Mesenteric fat pad (tissue), 1 donor: ENCODE data around the gene OR51I2. TPM values are rescaled to one million over a fixed set of nuclear protein-coding genes. Genes with fewer than 3 reads are reported as not detected.

Experiments used
- DNase-seq: peaks from one replicate; pipeline ENCODE4 v3.0.0-alpha.2; 2020; ENCODE audit warnings: low spot score
- long read RNA-seq: library from polyadenylated mRNA; unstranded; transcript quantifications from one replicate; pipeline ENCODE4 v2.0.0, GENCODE V29; 2020
- total RNA-seq: library from RNA; stranded (reverse); fragmentation: NEBNext Ultra II Directional; extraction: Animal tissue kit (Norgen Biotek cat#: 25700); gene quantifications from one replicate; pipeline ENCODE4 v1.2.1, GENCODE V29; 2021
- donor health status: DM: yes; HTN: yes; CAD: no.

OR51I2 gene, protein sequence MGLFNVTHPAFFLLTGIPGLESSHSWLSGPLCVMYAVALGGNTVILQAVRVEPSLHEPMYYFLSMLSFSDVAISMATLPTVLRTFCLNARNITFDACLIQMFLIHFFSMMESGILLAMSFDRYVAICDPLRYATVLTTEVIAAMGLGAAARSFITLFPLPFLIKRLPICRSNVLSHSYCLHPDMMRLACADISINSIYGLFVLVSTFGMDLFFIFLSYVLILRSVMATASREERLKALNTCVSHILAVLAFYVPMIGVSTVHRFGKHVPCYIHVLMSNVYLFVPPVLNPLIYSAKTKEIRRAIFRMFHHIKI
- total RNA-seq: not detected
- long read RNA-seq: 0 reads

DNA sequence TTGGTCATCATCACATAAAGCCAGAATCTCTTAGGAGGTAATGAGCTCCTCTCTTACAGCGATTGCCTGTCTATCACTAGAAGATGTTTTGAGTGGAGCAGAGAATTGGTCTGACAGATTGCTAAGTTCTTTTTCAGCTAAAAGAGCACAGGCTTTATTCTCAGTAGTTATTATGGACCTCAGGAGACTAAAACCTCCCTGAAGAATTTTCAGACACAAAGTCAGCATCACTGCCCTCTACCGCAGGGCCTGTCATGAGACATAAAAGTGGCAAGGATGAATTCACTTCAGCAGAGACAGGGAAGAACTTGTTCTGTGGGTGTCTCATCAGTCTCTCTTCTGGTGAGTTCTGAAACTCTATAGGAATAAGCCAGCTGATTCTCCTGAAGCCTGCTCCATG is at the start of gene OR51I2:
OR51I2 (plus strand) TSS at position 301 of the 400 bp plus-strand sequence. CDS start 4,166 bp downstream, outside the sequence.
- no peak for DNase-seq

DNA sequence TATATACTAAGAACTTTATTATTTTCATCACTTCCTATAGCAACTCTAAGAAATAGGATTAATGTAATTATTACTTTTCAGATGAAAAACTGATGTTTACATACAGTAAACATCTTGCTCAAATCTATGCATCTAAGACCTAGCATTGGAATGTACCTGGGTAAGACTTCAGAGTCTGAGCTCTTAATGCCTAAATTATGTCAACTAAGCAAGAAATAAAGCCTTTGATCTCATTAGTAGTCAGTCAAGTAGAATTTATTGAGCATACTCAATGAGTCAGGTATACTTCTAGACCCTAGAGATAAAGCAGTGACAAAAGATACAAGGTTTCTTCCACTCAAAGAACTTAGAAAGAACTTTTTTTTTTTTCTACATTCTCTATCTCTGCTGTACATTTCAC is 44.0 kb upstream of the OR51I2 start:
- DNase-seq: no peak

DNA sequence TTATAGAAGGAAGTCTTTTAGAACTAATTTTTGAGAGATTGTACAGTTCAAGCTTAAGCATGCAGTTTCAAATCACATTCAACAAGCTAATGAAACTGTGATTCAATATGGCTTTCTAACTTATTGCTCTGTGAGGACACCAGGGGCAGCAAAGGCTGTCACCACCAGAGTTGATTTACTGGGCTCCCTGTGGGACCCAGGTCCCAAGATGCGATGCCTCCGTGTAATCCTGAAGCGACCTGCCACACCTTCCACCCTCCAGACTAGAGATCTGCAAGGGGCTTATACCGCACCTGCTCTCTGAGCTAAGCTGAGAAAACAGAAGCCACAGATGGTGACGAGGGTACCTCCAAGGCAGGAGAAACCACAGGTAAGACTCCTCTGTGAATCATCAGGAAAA is 28.1 kb upstream of the OR51I2 start:
- no peak for DNase-seq

DNA sequence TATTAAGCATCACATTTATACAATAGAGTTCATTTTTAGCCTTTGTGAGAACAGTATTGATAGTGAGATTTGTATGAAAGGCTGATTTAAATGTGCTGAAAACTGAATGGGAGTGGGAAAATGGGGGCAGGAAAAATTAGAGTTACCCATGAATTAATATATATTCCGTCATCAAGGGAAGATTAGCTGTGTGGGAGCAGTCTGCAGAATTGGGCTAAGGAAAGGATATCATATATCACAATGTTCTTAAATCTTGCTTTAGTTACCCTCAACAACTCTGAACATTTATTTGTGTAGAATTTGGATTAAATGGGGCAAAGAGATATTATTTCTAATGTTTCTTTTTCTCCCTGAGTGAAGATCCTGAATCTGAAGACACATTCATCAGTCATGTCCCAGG is 27.3 kb upstream of the OR51I2 start, which contains the start of gene OR51Q1:
OR51Q1 (plus strand) TSS at position 301 of the 400 bp plus-strand sequence; CDS start at position 391, 90 bp downstream.
- DNase-seq: no peak

DNA sequence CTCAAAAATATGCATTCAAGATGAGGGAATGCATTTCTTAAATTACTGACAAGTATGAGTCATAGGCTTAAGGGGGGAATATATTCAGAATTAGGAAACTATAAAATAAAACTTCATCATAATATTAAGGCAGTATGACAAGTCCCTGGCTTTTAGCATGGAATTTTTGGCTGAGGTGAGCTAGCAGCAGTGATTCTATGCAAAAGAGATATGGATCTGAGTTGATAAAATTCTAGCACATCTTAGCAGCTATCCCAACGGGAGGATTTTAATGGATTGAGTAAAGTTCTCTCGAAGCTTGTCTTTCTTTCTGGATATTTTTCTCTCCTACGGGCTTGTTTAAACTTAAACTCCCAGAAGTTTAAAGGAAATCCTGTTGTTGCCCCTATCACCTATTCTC is 26.0 kb upstream of the OR51I2 start:
- no peak for DNase-seq

DNA sequence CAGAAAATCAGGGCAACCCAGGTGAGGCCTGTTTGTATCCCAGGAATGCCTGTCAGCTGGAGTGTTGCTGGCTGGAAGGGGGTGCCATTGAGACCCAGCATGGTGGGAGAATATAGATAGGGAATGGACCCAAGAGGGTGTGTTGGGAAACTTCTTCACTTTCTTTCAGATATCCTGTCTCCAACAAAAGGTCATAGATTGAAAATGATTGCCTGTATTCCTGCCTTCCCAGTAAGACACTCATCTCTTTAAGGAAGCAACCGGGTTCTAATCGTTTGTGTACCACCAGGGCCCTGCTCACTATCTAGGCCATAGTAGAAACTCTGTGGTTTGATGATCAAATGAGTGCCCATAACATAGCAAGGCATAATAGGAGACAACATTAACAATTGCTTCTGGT is 7.7 kb upstream of the OR51I2 start, which contains the start of gene OR51I1:
OR51I1 (minus strand) TSS at position 101 of the 400 bp plus-strand sequence; CDS start at position 101, 0 bp downstream.
- no peak for DNase-seq

DNA sequence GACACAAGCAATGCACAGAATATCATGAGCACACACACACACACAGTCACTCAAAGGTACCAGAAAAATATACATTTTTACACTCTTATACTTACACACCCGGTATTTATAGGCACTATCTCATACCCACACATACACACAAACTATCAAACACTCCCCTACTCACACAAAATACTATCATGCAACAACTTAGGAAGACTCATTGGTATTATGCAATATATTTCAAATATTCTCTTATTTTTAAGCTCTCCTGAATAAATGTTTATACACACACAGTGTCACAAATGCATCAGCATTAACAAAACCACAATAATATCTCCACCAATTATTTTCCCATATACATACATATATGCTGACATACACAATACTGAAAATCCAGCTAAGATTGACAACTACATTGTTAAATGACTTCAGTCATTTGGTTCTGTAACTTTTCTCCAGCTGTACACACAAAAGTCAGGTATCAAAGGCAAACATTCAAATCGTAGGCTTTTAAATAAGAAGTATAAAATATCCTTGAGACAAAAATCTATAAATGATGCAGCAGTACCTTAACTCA is 5.2 kb upstream of the OR51I2 start:
- DNase-seq: no peak

DNA sequence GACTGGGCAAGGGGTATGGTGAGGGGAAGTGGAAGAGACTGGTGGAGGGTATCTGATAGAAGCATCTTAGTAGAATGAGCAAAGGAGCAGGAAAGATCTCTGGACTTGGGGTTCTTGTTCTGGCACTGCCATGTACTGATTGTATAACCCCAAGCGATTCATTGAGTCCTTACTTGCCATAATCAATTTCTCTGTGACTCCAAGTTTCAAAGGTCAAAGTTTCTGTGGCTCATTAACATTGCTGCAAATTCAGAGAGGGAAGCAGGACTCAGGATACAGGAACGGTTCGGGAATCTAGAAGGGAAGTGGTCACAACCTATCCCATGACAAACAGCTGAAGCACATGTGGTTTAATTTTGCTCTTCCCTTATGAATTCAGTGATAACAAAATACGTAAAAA is 309 bp downstream of the OR51I2 start:
- no peak for DNase-seq

DNA sequence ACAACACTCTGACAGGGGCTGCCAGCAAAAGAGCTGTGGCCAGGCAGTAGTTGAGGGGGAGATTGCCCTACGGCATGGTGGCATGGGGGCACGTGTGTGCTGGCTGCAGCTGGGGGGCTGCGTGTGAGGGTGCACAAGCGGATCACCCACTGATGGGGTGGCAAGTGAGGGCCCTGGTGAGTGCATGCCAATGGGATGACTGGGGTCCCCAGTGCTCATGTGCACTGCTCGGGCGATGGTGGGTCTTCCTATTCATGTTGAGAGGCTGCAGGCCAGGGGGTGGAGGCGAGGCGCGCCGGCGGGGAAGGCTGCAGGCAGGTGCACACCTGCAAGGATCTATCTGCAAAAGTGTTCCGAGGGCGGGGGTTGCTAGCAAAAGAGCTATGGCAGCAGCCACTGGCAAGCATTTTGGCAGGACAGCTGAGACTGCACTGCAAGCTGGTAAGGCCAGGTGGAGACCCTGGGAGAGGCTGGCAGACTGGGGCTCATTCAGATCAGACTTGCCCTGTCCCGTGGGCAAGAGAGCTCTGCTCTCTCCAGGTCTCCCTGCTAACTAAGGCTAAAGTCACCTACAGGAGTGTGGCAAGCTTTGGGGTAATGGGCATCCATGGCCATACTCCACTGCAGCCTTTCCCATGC is 12.0 kb downstream of the OR51I2 start:
- DNase-seq: no peak

DNA sequence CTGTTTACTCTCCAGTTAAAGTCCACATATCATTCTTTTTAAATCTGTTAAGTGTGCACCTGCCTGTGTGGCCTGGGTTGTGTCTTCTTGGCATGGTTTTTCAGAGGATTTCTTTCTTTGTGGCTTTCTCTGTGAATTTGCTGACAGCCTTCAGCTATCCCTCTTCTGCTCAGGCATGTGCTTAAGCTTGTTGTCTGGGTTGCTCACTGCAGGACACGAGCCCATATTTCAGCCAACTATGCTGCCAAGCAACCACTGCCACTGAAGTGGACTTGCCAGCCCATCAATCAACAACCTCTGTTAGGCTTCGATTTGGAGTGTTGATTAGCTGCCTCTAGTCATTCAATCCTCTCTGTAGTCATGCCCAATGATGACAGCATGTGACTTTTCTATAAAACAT is 18.4 kb downstream of the OR51I2 start:
- no peak for DNase-seq

DNA sequence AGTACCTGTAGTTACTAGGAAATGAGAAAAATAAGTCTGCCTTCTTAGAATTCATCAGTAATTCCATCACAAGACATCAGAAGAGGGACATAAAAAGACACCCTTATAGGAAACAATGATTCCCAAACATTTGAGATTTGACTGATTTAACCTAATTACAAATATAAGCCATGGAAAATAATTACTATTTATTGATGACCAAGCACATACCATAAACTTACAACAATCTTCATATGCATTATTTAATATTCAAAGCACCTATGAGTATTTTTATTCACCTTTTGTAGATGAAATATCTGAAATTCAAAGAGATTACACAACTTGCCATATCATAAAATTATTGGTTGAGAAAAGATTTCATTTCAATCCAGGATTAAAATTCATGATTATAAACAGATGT is 24.8 kb downstream of the OR51I2 start:
- DNase-seq: no peak

DNA sequence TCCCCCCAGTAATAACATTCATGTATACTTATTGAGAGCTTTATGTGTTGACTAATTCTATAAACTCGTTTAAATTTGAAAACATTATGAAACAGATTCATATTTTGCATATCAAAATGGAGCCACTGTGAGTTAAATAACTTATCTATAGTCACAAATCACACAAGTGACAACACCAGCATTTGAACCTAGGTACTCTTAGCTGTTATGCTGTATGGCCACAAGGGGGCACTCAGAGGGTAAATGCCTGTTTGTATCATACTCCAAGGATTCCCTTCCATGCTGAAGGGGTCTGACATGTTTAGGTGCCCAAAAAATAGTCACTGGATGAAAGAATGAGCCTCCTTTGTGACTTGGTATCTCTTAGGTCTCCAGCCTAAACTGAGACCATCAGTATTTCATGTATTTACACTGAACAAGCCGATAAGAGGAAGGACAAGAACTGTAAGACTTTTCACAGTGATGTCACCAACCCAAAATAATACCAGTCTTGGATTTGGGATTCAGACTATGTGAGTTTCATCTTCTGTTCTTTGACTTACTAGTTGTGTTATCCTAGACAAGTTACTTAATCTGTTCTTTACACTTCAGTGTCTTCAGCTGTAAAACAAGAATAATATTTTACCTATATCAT is 27.2 kb downstream of the OR51I2 start:
- no peak for DNase-seq

DNA sequence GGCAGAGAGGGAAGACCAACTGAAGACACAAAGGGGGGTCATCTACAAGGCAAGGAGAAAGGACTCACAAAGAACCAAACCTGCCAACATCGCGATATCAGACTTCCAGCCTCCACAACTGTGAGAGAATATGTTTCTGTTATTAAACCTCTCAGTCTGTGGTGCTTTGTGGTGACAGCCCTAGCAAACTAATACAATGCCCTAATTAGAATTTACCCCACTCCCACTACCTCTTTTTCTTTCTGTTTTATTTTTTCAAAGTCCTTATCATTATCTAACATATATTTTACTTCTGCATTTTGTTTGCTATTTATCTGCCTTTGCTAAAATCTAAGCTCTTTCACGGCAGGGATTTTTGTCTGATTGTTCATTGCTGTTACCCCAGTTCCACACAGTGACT is 36.9 kb downstream of the OR51I2 start:
- DNase-seq: no peak

DNA sequence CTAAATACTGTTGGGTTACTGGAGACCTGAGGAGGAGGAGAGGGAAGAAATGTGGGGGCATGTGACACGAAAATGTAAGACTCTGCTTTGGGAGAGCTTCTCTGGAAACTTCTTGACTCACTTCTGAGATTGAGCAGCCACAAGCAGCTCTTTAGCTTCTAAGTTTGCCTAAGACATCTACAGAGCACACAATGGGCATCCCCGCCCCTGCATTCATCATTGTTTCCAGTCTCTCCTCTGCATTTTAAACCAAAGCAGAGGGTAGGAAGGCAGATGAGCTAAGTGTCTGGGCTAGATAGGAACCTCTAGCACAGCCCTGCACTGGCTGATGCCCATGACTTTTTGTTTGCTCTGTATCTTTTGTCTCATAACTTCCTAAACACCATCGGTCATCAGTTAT is 37.3 kb downstream of the OR51I2 start:
- no peak for DNase-seq

DNA sequence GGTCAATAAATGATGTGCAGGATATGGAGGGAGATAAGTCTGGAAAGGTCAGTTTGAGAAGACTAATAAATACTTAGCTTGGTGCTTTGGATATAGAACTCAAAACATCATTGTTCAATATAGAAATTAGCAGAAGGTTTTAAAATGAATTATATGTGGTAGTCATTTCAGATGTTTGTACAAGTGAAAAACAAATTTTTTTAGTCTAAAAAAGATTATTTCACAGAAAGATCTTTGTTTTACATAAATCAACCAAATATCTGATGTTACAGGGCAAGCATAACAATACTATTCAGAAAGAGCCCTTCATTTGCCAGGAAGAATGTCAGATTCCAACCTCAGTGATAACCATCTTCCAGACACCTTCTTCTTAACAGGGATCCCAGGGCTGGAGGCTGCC is 39.3 kb downstream of the OR51I2 start, which contains the start of gene OR52D1:
OR52D1 (plus strand) TSS at position 301 of the 400 bp plus-strand sequence; CDS start at position 323, 22 bp downstream.
- DNase-seq: no peak

DNA sequence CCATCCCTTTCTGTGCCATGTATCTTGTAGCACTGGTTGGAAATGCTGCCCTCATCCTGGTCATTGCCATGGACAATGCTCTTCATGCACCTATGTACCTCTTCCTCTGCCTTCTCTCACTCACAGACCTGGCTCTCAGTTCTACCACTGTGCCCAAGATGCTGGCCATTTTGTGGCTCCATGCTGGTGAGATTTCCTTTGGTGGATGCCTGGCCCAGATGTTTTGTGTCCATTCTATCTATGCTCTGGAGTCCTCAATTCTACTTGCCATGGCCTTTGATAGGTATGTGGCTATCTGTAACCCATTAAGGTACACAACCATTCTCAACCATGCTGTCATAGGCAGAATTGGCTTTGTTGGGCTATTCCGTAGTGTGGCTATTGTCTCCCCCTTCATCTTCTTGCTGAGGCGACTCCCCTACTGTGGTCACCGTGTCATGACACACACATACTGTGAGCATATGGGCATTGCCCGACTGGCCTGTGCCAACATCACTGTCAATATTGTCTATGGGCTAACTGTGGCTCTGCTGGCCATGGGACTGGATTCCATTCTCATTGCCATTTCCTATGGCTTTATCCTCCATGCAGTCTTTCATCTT is 39.8 kb downstream of the OR51I2 start:
- no peak for DNase-seq

DNA sequence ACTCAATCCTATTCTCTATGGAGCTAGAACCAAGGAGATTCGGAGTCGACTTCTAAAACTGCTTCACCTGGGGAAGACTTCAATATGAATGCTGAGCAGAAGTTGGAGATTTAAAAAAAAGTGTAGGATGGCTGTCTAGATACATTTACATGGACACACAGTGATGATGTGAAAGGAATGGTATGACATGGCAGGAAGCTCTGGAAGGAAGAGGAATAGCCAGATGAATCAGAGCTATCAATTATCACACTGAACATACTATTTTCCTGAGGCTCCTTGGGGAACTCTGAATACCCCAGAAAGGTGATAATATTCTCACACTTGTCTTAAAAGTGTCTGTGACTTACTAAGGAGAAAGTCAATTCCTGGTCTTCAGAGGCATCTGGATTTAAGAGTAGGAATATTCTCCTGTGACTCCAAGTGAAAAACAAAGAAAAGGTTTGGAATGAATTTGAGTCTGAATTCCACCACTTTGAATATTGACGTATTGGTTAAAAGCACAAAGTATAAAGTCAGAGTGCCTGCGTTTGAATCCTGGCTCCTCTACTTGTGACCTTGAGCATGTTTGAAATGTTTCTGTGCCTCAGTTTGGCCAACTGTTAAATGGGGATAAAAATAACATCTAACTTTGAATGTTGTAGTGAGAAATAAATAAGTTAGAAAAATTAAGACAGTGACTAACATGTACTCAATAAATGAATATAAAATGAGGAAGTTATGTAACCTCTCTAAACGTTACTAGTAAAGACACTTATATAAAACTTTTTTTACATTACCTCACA is 40.6 kb downstream of the OR51I2 start:
- no peak for DNase-seq

DNA sequence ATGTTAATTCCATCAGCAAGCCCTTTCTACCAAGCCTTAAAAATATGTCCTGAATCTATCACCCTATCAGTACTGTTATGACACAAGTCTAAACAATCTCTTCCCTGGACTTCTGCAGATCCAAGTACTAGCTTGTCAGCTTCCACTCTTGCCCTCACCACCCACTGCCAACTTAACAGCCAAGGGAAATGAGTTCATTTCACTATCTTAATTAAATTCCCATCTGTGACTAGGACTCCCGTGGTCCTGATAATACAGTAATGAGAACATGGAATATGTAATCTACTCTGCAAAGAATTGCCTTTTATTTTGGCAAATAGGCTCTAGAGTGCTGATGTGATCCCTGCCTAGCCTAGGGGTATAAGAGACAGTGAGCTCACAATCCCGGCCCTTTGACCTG is 50.5 kb downstream of the OR51I2 start:
- no peak for DNase-seq

DNA sequence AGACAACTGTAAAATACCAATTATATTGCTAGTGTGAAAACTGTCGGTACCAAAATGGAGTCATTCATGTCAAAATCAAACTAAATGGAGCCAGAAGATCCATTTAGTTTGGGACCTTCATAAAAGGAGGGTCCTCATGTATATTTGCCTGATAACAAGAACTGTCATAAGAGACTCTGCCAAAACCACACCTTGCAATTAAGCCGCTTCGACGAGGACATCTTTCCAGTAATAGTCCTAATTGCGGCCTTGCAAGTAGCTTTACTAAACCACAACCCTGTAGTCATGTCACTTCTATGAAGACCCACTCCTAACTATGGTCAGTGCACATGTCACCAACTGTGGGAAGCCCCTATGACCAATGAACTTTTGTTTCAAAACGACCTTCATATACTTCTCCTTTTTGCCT is 51.3 kb downstream of the OR51I2 start:
- DNase-seq: no peak

DNA sequence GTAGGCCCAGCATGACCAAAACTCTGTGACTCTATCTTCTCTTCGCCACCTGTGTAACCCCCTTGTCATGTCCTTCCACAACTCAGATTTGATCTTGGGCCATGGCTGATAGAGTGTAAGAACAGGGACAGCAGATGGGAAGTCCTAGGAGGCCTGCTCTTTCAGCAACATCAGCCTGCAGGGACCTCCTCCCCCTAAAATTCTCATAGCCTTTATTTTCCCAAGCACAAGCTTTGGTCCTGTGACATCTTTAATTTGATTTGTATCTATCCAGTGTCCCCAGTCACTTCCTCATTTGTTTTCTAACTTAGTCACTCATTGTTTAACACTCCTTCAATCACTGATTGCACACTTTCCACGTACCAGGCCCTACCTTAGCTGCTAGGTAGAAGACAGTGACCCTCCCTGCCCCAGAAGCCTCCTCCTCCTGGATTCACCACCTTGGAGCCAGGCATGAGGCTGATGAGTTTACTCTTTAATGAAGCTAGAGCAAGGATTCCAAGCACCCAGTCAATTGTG is 55.3 kb downstream of the OR51I2 start:
- no peak for DNase-seq
